GM23338 (cell line): Measurements from ENCODE around the gene AP1M1. TPM values are rescaled to one million over a fixed set of nuclear protein-coding genes. Genes with fewer than 3 reads are reported as not detected.

Experiments used
- ATAC-seq: fragments of 200-7000 bp; cut with Tn5 transposase; 3 replicates; pipeline ENCODE4 v1.9.1; 2020
- DNase-seq: peaks from one replicate; pipeline ENCODE4 v3.0.0-alpha.2; 2015; ENCODE audit warnings: low spot score
- H2AFZ ChIP-seq: fragments of 200-600 bp; sonication (generic); 2 replicates; pipeline ENCODE4 v1.8.0; 2016; ENCODE audit warnings: antibody characterized with exemption, mild to moderate bottlenecking, moderate library complexity
- H3F3A ChIP-seq: fragments of 200-600 bp; sonication (generic); replicated peaks from 2 replicates; pipeline ENCODE4 v1.8.0; 2017; ENCODE audit warnings: antibody characterized with exemption, mixed run types, low read depth
- H3K27ac ChIP-seq: fragments of 200-600 bp; sonication (generic); 2 replicates; pipeline ENCODE4 v1.6.1; 2016; ENCODE audit warnings: low read depth
- H3K27me3 ChIP-seq: fragments of 200-600 bp; sonication (generic); 2 replicates; pipeline ENCODE4 v1.8.0; 2016; ENCODE audit warnings: mild to moderate bottlenecking, mixed run types, moderate library complexity; ENCODE audit not compliant: insufficient read depth
- H3K36me3 ChIP-seq: fragments of 200-600 bp; sonication (generic); 2 replicates; pipeline ENCODE4 v1.8.0; 2016; ENCODE audit warnings: mild to moderate bottlenecking; ENCODE audit not compliant: insufficient read depth
- H3K4me1 ChIP-seq: fragments of 200-600 bp; sonication (generic); 2 replicates; pipeline ENCODE4 v1.8.0; 2016; ENCODE audit warnings: mild to moderate bottlenecking, moderate library complexity; ENCODE audit not compliant: insufficient read depth
- H3K4me2 ChIP-seq: fragments of 200-600 bp; sonication (generic); 2 replicates; pipeline ENCODE4 v1.7.1; 2017; ENCODE audit warnings: mixed run types
- H3K4me3 ChIP-seq: fragments of 200-600 bp; sonication (generic); 2 replicates; pipeline ENCODE4 v1.6.1; 2016; ENCODE audit warnings: mixed run types
- H3K79me2 ChIP-seq: fragments of 200-600 bp; sonication (generic); replicated peaks from 2 replicates; pipeline ENCODE4 v1.8.0; 2017; ENCODE audit warnings: mild to moderate bottlenecking; ENCODE audit not compliant: insufficient read depth
- H3K9me2 ChIP-seq: fragments of 200-600 bp; sonication (generic); 2 replicates; pipeline ENCODE4 v1.8.0; 2017; ENCODE audit not compliant: insufficient read depth
- H4K20me1 ChIP-seq: fragments of 200-600 bp; sonication (generic); replicated peaks from 2 replicates; pipeline ENCODE4 v1.8.0; 2017; ENCODE audit warnings: mild to moderate bottlenecking; ENCODE audit not compliant: insufficient read depth
- H3K27ac Mint-ChIP-seq: 2 replicates; pipeline ENCODE4 v1.8.0; 2020; ENCODE audit warnings: inconsistent platforms, mild to moderate bottlenecking, moderate library complexity, mixed read lengths
- H3K27me3 Mint-ChIP-seq: 3 replicates; pipeline ENCODE4 v1.8.0; 2022; ENCODE audit warnings: low read depth, mild to moderate bottlenecking, moderate library complexity, mixed read lengths, inconsistent platforms; ENCODE audit not compliant: insufficient read depth, poor library complexity
- H3K36me3 Mint-ChIP-seq: 3 replicates; pipeline ENCODE4 v1.8.0; 2021; ENCODE audit warnings: low read depth, mild to moderate bottlenecking, inconsistent platforms, moderate library complexity, mixed read lengths
- H3K4me1 Mint-ChIP-seq: 3 replicates; pipeline ENCODE4 v1.8.0; 2020; ENCODE audit warnings: mild to moderate bottlenecking, inconsistent platforms, mixed read lengths
- H3K4me3 Mint-ChIP-seq: 3 replicates; pipeline ENCODE4 v1.8.0; 2021; ENCODE audit warnings: moderate library complexity, mild to moderate bottlenecking, inconsistent platforms, mixed read lengths
- H3K9me3 Mint-ChIP-seq: 3 replicates; pipeline ENCODE4 v1.8.0; 2020; ENCODE audit warnings: moderate library complexity, mild to moderate bottlenecking, inconsistent platforms, mixed read lengths
- CREB1 ChIP-seq: fragments of 250-450 bp; sonication (Bioruptor Pico); IDR thresholded peaks from 2 replicates; pipeline ENCODE4 v1.5.0; 2020; ENCODE audit warnings: low read depth, mild to moderate bottlenecking, moderate library complexity
- EZH2 ChIP-seq: fragments of 200-600 bp; sonication (generic); IDR thresholded peaks from one replicate; pipeline ENCODE4 v1.8.0; 2017; ENCODE audit warnings: antibody characterized with exemption, mild to moderate bottlenecking, low read depth; ENCODE audit not compliant: unreplicated experiment
- EZH2phosphoT487 ChIP-seq: fragments of 200-600 bp; sonication (generic); IDR thresholded peaks from one replicate; pipeline ENCODE4 v1.8.1; 2018; ENCODE audit warnings: antibody characterized with exemption; ENCODE audit not compliant: unreplicated experiment
- JUNB ChIP-seq: IDR thresholded peaks from one replicate; pipeline ENCODE4 v1.6.1; 2016; ENCODE audit warnings: antibody characterized with exemption; ENCODE audit not compliant: unreplicated experiment
- NANOG ChIP-seq: IDR thresholded peaks from 2 replicates; pipeline ENCODE4 v1.6.1; 2016; ENCODE audit warnings: antibody characterized with exemption, borderline replicate concordance
- POLR2AphosphoS5 ChIP-seq: IDR thresholded peaks from 2 replicates; pipeline ENCODE4 v1.6.1; 2016; ENCODE audit warnings: antibody characterized with exemption, low read depth
- STAT1 ChIP-seq: IDR thresholded peaks from one replicate; pipeline ENCODE4 v1.6.1; 2016; ENCODE audit warnings: antibody characterized with exemption; ENCODE audit not compliant: unreplicated experiment
- ZNF114 ChIP-seq: fragments of 250-450 bp; sonication (Bioruptor Pico); IDR thresholded peaks from 2 replicates; pipeline ENCODE4 v1.5.0; 2020; ENCODE audit warnings: mild to moderate bottlenecking, moderate library complexity
- ZNF331 ChIP-seq: fragments of 250-450 bp; sonication (Bioruptor Pico); IDR thresholded peaks from 2 replicates; pipeline ENCODE4 v1.5.0; 2020; ENCODE audit warnings: low read depth, mild to moderate bottlenecking, moderate library complexity
- polyA plus RNA-seq: library from polyadenylated mRNA; unstranded; fragments of >200 nt; fragmentation: Nextera tagmentation; extraction: Ambion mirVana; gene quantifications from 2 replicates; pipeline ENCODE4 v1.2.1, GENCODE V29; 2016
- total RNA-seq: library from RNA; depleted of rRNA; stranded (reverse); fragments of >200 nt; shearing (Covaris generic); gene quantifications from 2 replicates; pipeline ENCODE4 v1.2.3, GENCODE V29; 2014
- TF ChIP-seq, protein P1 (sequence below): IDR thresholded peaks from 2 replicates; pipeline ENCODE4 v1.6.1; 2016; ENCODE audit warnings: antibody characterized with exemption
- TF ChIP-seq, protein P2 (sequence below): IDR thresholded peaks from one replicate; pipeline ENCODE4 v1.6.1; 2018; ENCODE audit warnings: antibody characterized with exemption; ENCODE audit not compliant: unreplicated experiment
- TF ChIP-seq, protein P3 (sequence below), 2 experiments: fragments of 200-600 bp in 1 of 2; sonication (generic) in 1 of 2; conservative IDR thresholded peaks; 2 replicates each; pipeline versions ENCODE4 v1.5.1 to v1.6.1; 2016 to 2017; ENCODE audit warnings: antibody characterized with exemption in 2 of 2, low read depth in 2 of 2, mild to moderate bottlenecking in 2 of 2, moderate library complexity in 1 of 2
- TF ChIP-seq, protein P4 (sequence below): fragments of 250-450 bp; sonication (Bioruptor Pico); IDR thresholded peaks from 2 replicates; pipeline ENCODE4 v1.5.0; 2020; ENCODE audit warnings: mild to moderate bottlenecking, moderate library complexity

Gene AP1M1
- total and polyA plus RNA-seq, 2 experiments from 2014 or later, result 22.0 to 32.0 TPM

DNA sequence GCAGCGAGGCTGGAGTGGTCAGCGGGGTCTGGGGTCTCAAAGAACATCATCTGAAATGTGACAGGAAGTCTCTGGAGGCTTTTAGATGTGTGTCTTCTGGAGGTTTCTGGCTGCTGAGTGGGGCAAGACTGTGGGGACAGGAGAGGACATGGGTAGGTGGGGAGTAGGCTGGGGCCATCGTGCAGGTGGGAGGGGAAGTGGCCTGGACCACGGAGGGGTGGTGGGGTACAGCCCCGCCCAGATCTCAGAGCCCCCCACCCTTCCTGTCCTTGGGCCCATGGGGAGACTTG is 6.2 kb downstream of the AP1M1 start:
- no peaks in the 10 kb centered on the region for H3K4me1 ChIP-seq
- Mint-ChIP-seq H3K9me3 (no peaks in the 10 kb centered on the region), H3K27ac (no peak overlapping the region), H3K27me3 (peaks cover 4% of the 10 kb centered on the region), H3K4me1 (peaks cover 1% of the 10 kb centered on the region; the same call in 1 of the 3 replicates), H3K36me3 (peaks cover 3% of the 10 kb centered on the region; the same call in 1 of the 3 replicates), H3K4me3 (no peak overlapping the region)
- no peaks in the 10 kb centered on the region for H3K36me3 ChIP-seq
- H3K27me3 ChIP-seq, result no peaks in the 10 kb centered on the region
- H3K4me3 ChIP-seq, result no peak overlapping the region
- no peak overlapping the region for H3K4me2 ChIP-seq
- H3F3A ChIP-seq, result no peaks in the 10 kb centered on the region
- DNase-seq, result no peak
- H3K79me2 ChIP-seq, result no peaks in the 10 kb centered on the region
- TF ChIP-seq EZH2 (no peak), NANOG (no peak), EZH2phosphoT487 (no peak), STAT1 (no peak), CREB1 (CRISPR knock-in tag) (no peak), ZNF331 (CRISPR knock-in tag) (no peak), ZNF114 (CRISPR knock-in tag) (no peak), POLR2AphosphoS5 (no peak), JUNB (no peak)
- TF ChIP-seq, protein P1, sequence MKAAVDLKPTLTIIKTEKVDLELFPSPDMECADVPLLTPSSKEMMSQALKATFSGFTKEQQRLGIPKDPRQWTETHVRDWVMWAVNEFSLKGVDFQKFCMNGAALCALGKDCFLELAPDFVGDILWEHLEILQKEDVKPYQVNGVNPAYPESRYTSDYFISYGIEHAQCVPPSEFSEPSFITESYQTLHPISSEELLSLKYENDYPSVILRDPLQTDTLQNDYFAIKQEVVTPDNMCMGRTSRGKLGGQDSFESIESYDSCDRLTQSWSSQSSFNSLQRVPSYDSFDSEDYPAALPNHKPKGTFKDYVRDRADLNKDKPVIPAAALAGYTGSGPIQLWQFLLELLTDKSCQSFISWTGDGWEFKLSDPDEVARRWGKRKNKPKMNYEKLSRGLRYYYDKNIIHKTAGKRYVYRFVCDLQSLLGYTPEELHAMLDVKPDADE, result no peak
- TF ChIP-seq, protein P2, sequence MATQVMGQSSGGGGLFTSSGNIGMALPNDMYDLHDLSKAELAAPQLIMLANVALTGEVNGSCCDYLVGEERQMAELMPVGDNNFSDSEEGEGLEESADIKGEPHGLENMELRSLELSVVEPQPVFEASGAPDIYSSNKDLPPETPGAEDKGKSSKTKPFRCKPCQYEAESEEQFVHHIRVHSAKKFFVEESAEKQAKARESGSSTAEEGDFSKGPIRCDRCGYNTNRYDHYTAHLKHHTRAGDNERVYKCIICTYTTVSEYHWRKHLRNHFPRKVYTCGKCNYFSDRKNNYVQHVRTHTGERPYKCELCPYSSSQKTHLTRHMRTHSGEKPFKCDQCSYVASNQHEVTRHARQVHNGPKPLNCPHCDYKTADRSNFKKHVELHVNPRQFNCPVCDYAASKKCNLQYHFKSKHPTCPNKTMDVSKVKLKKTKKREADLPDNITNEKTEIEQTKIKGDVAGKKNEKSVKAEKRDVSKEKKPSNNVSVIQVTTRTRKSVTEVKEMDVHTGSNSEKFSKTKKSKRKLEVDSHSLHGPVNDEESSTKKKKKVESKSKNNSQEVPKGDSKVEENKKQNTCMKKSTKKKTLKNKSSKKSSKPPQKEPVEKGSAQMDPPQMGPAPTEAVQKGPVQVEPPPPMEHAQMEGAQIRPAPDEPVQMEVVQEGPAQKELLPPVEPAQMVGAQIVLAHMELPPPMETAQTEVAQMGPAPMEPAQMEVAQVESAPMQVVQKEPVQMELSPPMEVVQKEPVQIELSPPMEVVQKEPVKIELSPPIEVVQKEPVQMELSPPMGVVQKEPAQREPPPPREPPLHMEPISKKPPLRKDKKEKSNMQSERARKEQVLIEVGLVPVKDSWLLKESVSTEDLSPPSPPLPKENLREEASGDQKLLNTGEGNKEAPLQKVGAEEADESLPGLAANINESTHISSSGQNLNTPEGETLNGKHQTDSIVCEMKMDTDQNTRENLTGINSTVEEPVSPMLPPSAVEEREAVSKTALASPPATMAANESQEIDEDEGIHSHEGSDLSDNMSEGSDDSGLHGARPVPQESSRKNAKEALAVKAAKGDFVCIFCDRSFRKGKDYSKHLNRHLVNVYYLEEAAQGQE, result no peak
- TF ChIP-seq, protein P3, sequence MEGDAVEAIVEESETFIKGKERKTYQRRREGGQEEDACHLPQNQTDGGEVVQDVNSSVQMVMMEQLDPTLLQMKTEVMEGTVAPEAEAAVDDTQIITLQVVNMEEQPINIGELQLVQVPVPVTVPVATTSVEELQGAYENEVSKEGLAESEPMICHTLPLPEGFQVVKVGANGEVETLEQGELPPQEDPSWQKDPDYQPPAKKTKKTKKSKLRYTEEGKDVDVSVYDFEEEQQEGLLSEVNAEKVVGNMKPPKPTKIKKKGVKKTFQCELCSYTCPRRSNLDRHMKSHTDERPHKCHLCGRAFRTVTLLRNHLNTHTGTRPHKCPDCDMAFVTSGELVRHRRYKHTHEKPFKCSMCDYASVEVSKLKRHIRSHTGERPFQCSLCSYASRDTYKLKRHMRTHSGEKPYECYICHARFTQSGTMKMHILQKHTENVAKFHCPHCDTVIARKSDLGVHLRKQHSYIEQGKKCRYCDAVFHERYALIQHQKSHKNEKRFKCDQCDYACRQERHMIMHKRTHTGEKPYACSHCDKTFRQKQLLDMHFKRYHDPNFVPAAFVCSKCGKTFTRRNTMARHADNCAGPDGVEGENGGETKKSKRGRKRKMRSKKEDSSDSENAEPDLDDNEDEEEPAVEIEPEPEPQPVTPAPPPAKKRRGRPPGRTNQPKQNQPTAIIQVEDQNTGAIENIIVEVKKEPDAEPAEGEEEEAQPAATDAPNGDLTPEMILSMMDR (conservative IDR thresholded peaks at IDR 0.05; ENCODE audit: low read depth in 2 of 2), result no peak
- TF ChIP-seq, protein P4, sequence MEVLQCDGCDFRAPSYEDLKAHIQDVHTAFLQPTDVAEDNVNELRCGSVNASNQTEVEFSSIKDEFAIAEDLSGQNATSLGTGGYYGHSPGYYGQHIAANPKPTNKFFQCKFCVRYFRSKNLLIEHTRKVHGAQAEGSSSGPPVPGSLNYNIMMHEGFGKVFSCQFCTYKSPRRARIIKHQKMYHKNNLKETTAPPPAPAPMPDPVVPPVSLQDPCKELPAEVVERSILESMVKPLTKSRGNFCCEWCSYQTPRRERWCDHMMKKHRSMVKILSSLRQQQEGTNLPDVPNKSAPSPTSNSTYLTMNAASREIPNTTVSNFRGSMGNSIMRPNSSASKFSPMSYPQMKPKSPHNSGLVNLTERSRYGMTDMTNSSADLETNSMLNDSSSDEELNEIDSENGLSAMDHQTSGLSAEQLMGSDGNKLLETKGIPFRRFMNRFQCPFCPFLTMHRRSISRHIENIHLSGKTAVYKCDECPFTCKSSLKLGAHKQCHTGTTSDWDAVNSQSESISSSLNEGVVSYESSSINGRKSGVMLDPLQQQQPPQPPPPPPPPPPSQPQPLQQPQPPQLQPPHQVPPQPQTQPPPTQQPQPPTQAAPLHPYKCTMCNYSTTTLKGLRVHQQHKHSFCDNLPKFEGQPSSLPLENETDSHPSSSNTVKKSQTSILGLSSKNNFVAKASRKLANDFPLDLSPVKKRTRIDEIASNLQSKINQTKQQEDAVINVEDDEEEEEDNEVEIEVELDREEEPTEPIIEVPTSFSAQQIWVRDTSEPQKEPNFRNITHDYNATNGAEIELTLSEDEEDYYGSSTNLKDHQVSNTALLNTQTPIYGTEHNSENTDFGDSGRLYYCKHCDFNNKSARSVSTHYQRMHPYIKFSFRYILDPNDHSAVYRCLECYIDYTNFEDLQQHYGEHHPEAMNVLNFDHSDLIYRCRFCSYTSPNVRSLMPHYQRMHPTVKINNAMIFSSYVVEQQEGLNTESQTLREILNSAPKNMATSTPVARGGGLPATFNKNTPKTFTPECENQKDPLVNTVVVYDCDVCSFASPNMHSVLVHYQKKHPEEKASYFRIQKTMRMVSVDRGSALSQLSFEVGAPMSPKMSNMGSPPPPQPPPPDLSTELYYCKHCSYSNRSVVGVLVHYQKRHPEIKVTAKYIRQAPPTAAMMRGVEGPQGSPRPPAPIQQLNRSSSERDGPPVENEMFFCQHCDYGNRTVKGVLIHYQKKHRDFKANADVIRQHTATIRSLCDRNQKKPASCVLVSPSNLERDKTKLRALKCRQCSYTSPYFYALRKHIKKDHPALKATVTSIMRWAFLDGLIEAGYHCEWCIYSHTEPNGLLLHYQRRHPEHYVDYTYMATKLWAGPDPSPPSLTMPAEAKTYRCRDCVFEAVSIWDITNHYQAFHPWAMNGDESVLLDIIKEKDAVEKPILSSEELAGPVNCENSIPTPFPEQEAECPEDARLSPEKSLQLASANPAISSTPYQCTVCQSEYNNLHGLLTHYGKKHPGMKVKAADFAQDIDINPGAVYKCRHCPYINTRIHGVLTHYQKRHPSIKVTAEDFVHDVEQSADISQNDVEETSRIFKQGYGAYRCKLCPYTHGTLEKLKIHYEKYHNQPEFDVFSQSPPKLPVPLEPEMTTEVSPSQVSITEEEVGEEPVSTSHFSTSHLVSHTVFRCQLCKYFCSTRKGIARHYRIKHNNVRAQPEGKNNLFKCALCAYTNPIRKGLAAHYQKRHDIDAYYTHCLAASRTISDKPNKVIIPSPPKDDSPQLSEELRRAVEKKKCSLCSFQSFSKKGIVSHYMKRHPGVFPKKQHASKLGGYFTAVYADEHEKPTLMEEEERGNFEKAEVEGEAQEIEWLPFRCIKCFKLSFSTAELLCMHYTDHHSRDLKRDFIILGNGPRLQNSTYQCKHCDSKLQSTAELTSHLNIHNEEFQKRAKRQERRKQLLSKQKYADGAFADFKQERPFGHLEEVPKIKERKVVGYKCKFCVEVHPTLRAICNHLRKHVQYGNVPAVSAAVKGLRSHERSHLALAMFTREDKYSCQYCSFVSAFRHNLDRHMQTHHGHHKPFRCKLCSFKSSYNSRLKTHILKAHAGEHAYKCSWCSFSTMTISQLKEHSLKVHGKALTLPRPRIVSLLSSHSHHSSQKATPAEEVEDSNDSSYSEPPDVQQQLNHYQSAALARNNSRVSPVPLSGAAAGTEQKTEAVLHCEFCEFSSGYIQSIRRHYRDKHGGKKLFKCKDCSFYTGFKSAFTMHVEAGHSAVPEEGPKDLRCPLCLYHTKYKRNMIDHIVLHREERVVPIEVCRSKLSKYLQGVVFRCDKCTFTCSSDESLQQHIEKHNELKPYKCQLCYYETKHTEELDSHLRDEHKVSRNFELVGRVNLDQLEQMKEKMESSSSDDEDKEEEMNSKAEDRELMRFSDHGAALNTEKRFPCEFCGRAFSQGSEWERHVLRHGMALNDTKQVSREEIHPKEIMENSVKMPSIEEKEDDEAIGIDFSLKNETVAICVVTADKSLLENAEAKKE (CRISPR knock-in tag), result no peak
- H3K27ac ChIP-seq, result no peak overlapping the region
- no peaks in the 10 kb centered on the region for H3K9me2 ChIP-seq
- no peak for ATAC-seq
- H2AFZ ChIP-seq, result no peak overlapping the region
- H4K20me1 ChIP-seq, result no peaks in the 10 kb centered on the region; the same call in 1 of the 2 replicates
